Hypothalamus (tissue), 51 donors: Measurements from ENCODE around the gene WDR41.
"Not testable (repeated sequence)": the region's sequence is repeated elsewhere in the genome, so short reads cannot be mapped to it uniquely, and the experiment has no call there.

Experiments used
- DNase-seq, 51 donors: peaks; one replicate each; lab custom pipeline; 2025; lab: John Stamatoyannopoulos, UW

The WDR41 gene

GRCh38 chr5:77413049-77413448 is 79.1 kb downstream of the WDR41 start:
- no peak for DNase-seq

GRCh38 chr5:77409870-77410621 is 82.1 kb downstream of the WDR41 start:
- DNase-seq, result peak in 3 of 51 donors; percentile 4 to 38 (median 23)

GRCh38 chr5:77407152-77407551 is 85.0 kb downstream of the WDR41 start:
- DNase-seq, result no peak

GRCh38 chr5:77402796-77403195 is 89.3 kb downstream of the WDR41 start:
- DNase-seq, result no peak

- DNase-seq, result no peak
Observed at GRCh38 chr5:77400645-77401044, 91.5 kb downstream of the WDR41 start.

- no peak for DNase-seq
Observed at GRCh38 chr5:77398896-77399295, 93.2 kb downstream of the WDR41 start.

GRCh38 chr5:77398458-77398857 is 93.7 kb downstream of the WDR41 start:
- DNase-seq, result no peak

- no peak for DNase-seq
Observed at GRCh38 chr5:77397686-77398292, 94.3 kb downstream of the WDR41 start.

- DNase-seq, result no peak
Observed at GRCh38 chr5:77396017-77396416, 96.1 kb downstream of the WDR41 start.

GRCh38 chr5:77394064-77394715 is 97.9 kb downstream of the WDR41 start:
- DNase-seq, result no peak

GRCh38 chr5:77391240-77391765 is 100.8 kb downstream of the WDR41 start:
- DNase-seq, result no peak

GRCh38 chr5:77390795-77391194 is 101.3 kb downstream of the WDR41 start:
- DNase-seq, result no peak

- no peak for DNase-seq
Observed at GRCh38 chr5:77390221-77390620, 101.9 kb downstream of the WDR41 start.

GRCh38 chr5:77389746-77390145 is 102.4 kb downstream of the WDR41 start:
- DNase-seq, result no peak

- not testable (repeated sequence) for DNase-seq
Observed at GRCh38 chr5:77386340-77386739, 105.8 kb downstream of the WDR41 start.

- DNase-seq, result not testable (repeated sequence)
Observed at GRCh38 chr5:77383336-77383735, 108.8 kb downstream of the WDR41 start.
